Endodermal cell (in vitro differentiated cells): ENCODE results near the gene P4HB. TPM values are rescaled to one million over a fixed set of nuclear protein-coding genes. Genes with fewer than 3 reads are reported as not detected.

Experiments used
- DNase-seq: peaks from one replicate; pipeline ENCODE4 v3.0.0-alpha.2; 2017
- H3K27ac ChIP-seq: 2 replicates; pipeline ENCODE4 v1.5.1; 2013; ENCODE audit warnings: mild to moderate bottlenecking, low read depth, low read length, moderate library complexity
- H3K27me3 ChIP-seq: 2 replicates; pipeline ENCODE4 v1.6.1; 2013; ENCODE audit warnings: mild to moderate bottlenecking, low read length, moderate library complexity; ENCODE audit not compliant: insufficient read depth, control insufficient read depth, poor library complexity, severe bottlenecking
- H3K36me3 ChIP-seq: 2 replicates; pipeline ENCODE4 v1.7.0; 2013; ENCODE audit warnings: mild to moderate bottlenecking, low read length, moderate library complexity; ENCODE audit not compliant: control insufficient read depth, insufficient read depth
- H3K4me1 ChIP-seq: one replicate; pipeline ENCODE4 v1.7.0; 2013; ENCODE audit warnings: low read length; ENCODE audit not compliant: control insufficient read depth, insufficient read depth
- H3K4me3 ChIP-seq: 2 replicates; pipeline ENCODE4 v1.5.1; 2013; ENCODE audit warnings: mild to moderate bottlenecking, low read length, moderate library complexity
- H3K9ac ChIP-seq: 2 replicates; pipeline ENCODE4 v1.6.1; 2013; ENCODE audit warnings: mild to moderate bottlenecking, low read length, moderate library complexity; ENCODE audit not compliant: poor library complexity, severe bottlenecking; ENCODE audit errors: extremely low read depth
- H3K9me3 ChIP-seq: 2 replicates; pipeline ENCODE4 v1.6.1; 2013; ENCODE audit warnings: mild to moderate bottlenecking, low read length, moderate library complexity; ENCODE audit not compliant: control insufficient read depth
- H3K27ac Mint-ChIP-seq: 2 replicates; pipeline ENCODE4 v1.8.0; 2020; ENCODE audit warnings: mixed read lengths
- H3K27me3 Mint-ChIP-seq: 2 replicates; pipeline ENCODE4 v1.8.0; 2021; ENCODE audit warnings: mild to moderate bottlenecking, mixed read lengths; ENCODE audit not compliant: insufficient read depth
- H3K36me3 Mint-ChIP-seq: 2 replicates; pipeline ENCODE4 v1.8.0; 2020; ENCODE audit warnings: low read depth, mixed read lengths
- H3K4me1 Mint-ChIP-seq: 2 replicates; pipeline ENCODE4 v1.8.0; 2020; ENCODE audit warnings: mixed read lengths
- H3K4me3 Mint-ChIP-seq: 2 replicates; pipeline ENCODE4 v1.8.0; 2020; ENCODE audit warnings: mild to moderate bottlenecking, moderate library complexity, mixed read lengths
- H3K9me3 Mint-ChIP-seq: 2 replicates; pipeline ENCODE4 v1.8.0; 2020; ENCODE audit warnings: mild to moderate bottlenecking, mixed read lengths
- CTCF ChIP-seq: fragments of 200-600 bp; sonication (generic); conservative IDR thresholded peaks from 2 replicates; pipeline ENCODE4 v1.5.0; 2021; ENCODE audit warnings: antibody characterized with exemption, mild to moderate bottlenecking
- WGBS, 2 experiments: methylation state at CpG; one replicate each; pipeline versions ENCODE4 v1.1.5 to v1.1.7; 2013; ENCODE audit warnings: missing lambda C conversion rate in 2 of 2, mixed read lengths in 1 of 2; ENCODE audit not compliant: insufficient coverage in 1 of 2, insufficient read length in 1 of 2; 5-methylcytosine and 5-hydroxymethylcytosine counted together
- total RNA-seq, 2 donors: library from RNA; stranded (reverse); fragmentation: NEBNext Ultra II Directional in 1 of 2; extraction: Animal tissue kit (Norgen Biotek cat#: 25700) in 1 of 2; gene quantifications; 2 replicates in 1 of 2; 3 replicates in 1 of 2; pipeline ENCODE4 v1.2.1, GENCODE V29; 2021

Gene P4HB
- total RNA-seq, 2 donors from 2014 or later: 493 to 535 TPM

- no peaks in the 10 kb centered on the region for H3K4me1 Mint-ChIP-seq
- H3K4me3 Mint-ChIP-seq: no peak overlapping the region
- H3K9me3 Mint-ChIP-seq: no peaks in the 10 kb centered on the region
- Histone ChIP-seq H3K9me3 (no peaks in the 10 kb centered on the region), H3K9ac (no peak overlapping the region), H3K4me3 (no peak overlapping the region), H3K27ac (no peak overlapping the region), H3K36me3 (no peaks in the 10 kb centered on the region), H3K4me1 (no peaks in the 10 kb centered on the region), H3K27me3 (no peaks in the 10 kb centered on the region)
- 87 to 95% methylated on average over 15 to 22 of the region's 24 CpGs for WGBS, 2 experiments
- H3K36me3 Mint-ChIP-seq: no peaks in the 10 kb centered on the region
- TF ChIP-seq CTCF: no peak
- H3K27me3 Mint-ChIP-seq: peaks cover 7% of the 10 kb centered on the region
- no peak for DNase-seq
- no peak overlapping the region for H3K27ac Mint-ChIP-seq
Observed at GRCh38 chr17:81814748-81815645, 45.3 kb downstream of the P4HB start.

- Histone ChIP-seq H3K27ac (no peak overlapping the region), H3K4me3 (no peak overlapping the region), H3K9ac (no peak overlapping the region), H3K9me3 (no peaks in the 10 kb centered on the region), H3K27me3 (no peaks in the 10 kb centered on the region), H3K4me1 (no peaks in the 10 kb centered on the region), H3K36me3 (no peaks in the 10 kb centered on the region)
- WGBS, 2 experiments: 93% methylated on average over 25 to 35 of the region's 41 CpGs
- no peak for TF ChIP-seq CTCF
- Mint-ChIP-seq H3K4me1 (no peaks in the 10 kb centered on the region), H3K27me3 (peaks cover 8% of the 10 kb centered on the region), H3K4me3 (no peak overlapping the region), H3K27ac (no peak overlapping the region), H3K36me3 (no peaks in the 10 kb centered on the region), H3K9me3 (no peaks in the 10 kb centered on the region)
- DNase-seq: no peak
Observed at GRCh38 chr17:81813861-81814683, 46.3 kb downstream of the P4HB start.

GRCh38 chr17:81813371-81813684 lies 47.0 kb downstream of the P4HB start:
- no peak overlapping the region for H3K27ac ChIP-seq
- no peak overlapping the region for H3K4me3 Mint-ChIP-seq
- TF ChIP-seq CTCF: no peak
- no peaks in the 10 kb centered on the region for H3K9me3 Mint-ChIP-seq
- no peaks in the 10 kb centered on the region for H3K27me3 ChIP-seq
- H3K9me3 ChIP-seq: no peaks in the 10 kb centered on the region
- 90 to 94% methylated on average over 11 to 15 of the region's 15 CpGs for WGBS, 2 experiments
- no peak overlapping the region for H3K4me3 ChIP-seq
- no peaks in the 10 kb centered on the region for H3K36me3 ChIP-seq
- H3K9ac ChIP-seq: no peak overlapping the region
- H3K4me1 Mint-ChIP-seq: no peaks in the 10 kb centered on the region
- peaks cover 12% of the 10 kb centered on the region for H3K27me3 Mint-ChIP-seq
- H3K4me1 ChIP-seq: no peaks in the 10 kb centered on the region
- DNase-seq: no peak
- H3K36me3 Mint-ChIP-seq: no peaks in the 10 kb centered on the region
- no peak overlapping the region for H3K27ac Mint-ChIP-seq
